Mesodermal cell (in vitro differentiated cells): Measurements from ENCODE around the gene NUP88.

Source experiments
- H3K27ac ChIP-seq: 2 replicates; pipeline ENCODE4 v1.7.0; 2013; ENCODE audit warnings: mild to moderate bottlenecking, low read depth, low read length, moderate library complexity; ENCODE audit not compliant: severe bottlenecking
- H3K36me3 ChIP-seq: 2 replicates; pipeline ENCODE4 v1.7.1; 2013; ENCODE audit warnings: mild to moderate bottlenecking, low read length, moderate library complexity; ENCODE audit not compliant: control insufficient read depth, insufficient read depth
- H3K4me1 ChIP-seq: one replicate; pipeline ENCODE4 v1.7.1; 2013; ENCODE audit warnings: mild to moderate bottlenecking, low read length; ENCODE audit not compliant: insufficient read depth, control insufficient read depth, poor library complexity, severe bottlenecking
- H3K4me3 ChIP-seq: 2 replicates; pipeline ENCODE4 v1.7.0; 2013; ENCODE audit warnings: low read length, control low read depth, mild to moderate bottlenecking; ENCODE audit not compliant: insufficient read depth, poor library complexity, severe bottlenecking; ENCODE audit errors: extremely low read depth
- H3K9me3 ChIP-seq: 2 replicates; pipeline ENCODE4 v1.7.1; 2013; ENCODE audit warnings: mild to moderate bottlenecking, low read length, moderate library complexity; ENCODE audit not compliant: control insufficient read depth
- WGBS, 2 experiments: methylation state at CpG; one replicate each; pipeline ENCODE4 v1.1.5; 2013; ENCODE audit warnings: missing lambda C conversion rate in 2 of 2; ENCODE audit not compliant: insufficient coverage in 2 of 2; 5-methylcytosine and 5-hydroxymethylcytosine counted together

NUP88 gene

DNA sequence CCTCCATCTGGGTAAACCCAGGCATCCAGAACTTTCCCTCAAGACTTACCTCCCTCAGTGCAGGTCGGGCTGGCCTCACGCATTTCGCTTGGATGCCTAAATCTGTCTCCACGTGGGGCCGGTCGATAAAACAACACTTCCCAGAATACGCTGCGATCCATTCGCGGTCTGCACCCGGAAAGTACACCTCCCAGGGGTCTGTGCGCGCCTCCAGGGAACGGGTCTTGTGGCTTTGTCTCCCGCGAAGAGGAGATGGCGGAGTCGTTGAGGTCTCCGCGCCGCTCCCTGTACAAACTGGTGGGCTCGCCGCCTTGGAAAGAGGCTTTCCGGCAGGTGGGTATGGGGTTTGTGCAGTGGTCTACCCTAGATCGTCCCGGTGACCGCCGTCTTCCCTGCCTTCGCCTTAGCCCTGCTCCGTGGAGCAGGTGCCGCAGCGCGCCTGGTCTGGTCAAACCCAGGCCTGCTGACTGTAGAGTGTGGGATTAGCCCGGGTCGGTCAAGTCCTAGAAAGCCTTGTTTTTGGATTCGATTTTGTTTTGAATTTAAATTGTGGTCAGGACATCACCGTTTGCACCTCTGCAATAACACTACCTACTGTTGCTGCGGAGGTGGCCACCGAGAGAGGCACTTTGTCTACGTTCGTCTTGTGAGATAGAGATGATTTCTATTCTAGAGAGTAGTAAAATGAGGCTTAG lies 644 bp upstream of the NUP88 start, which contains the start of gene RPAIN:
RPAIN (plus strand) TSS at position 224 of the 695 bp plus-strand sequence; CDS start at position 253, 29 bp downstream.
- Histone ChIP-seq H3K36me3 (peaks cover 62% of the 10 kb centered on the region), H3K27ac (peak within 1 kb of the TSS; percentile 83), H3K4me1 (peaks cover 12% of the 10 kb centered on the region), H3K9me3 (no peaks in the 10 kb centered on the region), H3K4me3 (peak within 1 kb of the TSS; percentile 87)
- WGBS, 2 experiments, result 0% methylated on average over 25 to 33 of the region's 41 CpGs

DNA sequence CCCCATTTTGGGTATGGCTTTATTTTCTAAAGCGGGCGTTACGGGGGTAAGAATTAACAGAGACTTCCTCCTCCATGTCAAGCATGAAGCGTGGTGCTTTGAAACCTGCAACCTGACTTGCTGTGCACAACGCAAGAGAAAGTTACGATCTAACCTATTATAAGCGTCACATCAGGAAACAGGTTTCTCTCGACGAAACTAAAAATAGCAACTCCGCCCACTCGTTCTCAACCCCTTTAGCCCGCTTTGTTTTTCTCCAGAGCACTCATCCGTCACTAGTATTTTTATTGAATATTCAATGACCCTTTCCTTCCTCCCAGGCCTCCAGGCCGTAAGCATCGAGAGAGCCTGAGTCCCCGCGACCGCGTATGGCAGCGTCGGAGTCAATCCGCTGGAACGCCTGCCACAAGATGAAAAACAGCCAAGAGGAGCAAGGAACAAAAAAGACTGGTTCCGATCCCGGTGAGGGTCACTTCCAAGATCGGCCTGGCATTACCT lies 555 bp downstream of the NUP88 start:
- WGBS, 2 experiments, result 0 to 1% methylated on average over 15 to 26 of the region's 26 CpGs
- Histone ChIP-seq H3K4me1 (peaks cover 15% of the 10 kb centered on the region), H3K36me3 (peaks cover 61% of the 10 kb centered on the region), H3K4me3 (peak overlapping the region; percentile 87), H3K9me3 (no peaks in the 10 kb centered on the region), H3K27ac (peak overlapping the region; percentile 83)

DNA sequence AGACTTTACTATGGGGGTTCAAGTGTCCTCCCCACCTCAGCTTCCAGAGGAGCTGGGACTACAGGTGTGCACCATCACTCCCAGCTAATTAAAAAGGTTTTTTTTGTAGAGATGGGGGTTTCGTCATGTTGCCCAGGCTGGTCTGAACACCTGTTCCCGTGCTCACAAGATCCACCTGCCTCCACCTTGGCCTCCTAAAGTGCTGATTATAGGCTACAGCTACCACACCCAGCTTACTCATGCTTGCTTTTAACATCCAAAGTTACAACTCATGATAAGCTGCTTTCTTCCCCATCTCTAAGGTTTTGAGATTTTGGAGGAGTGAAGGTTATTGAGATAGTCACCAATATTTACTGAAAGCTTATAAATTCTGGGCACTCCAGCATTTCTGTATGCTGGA lies 2.6 kb downstream of the NUP88 start:
- WGBS, 2 experiments, result 92% methylated on average over 2 of the region's 2 CpGs; no CpG with 5 or more reads in 1 of the 2 experiments
- Histone ChIP-seq H3K27ac (no peak overlapping the region), H3K36me3 (peaks cover 61% of the 10 kb centered on the region), H3K4me3 (no peak overlapping the region), H3K4me1 (peaks cover 11% of the 10 kb centered on the region), H3K9me3 (no peaks in the 10 kb centered on the region)

GRCh38 chr17:5413682-5414081 lies 5.8 kb downstream of the NUP88 start:
- peaks cover 7% of the 10 kb centered on the region for H3K4me1 ChIP-seq
- no peaks in the 10 kb centered on the region for H3K9me3 ChIP-seq
- peaks cover 79% of the 10 kb centered on the region for H3K36me3 ChIP-seq
- H3K27ac ChIP-seq, result no peak overlapping the region
- no peak overlapping the region for H3K4me3 ChIP-seq
- 93 to 97% methylated on average over 4 of the region's 4 CpGs for WGBS, 2 experiments

DNA sequence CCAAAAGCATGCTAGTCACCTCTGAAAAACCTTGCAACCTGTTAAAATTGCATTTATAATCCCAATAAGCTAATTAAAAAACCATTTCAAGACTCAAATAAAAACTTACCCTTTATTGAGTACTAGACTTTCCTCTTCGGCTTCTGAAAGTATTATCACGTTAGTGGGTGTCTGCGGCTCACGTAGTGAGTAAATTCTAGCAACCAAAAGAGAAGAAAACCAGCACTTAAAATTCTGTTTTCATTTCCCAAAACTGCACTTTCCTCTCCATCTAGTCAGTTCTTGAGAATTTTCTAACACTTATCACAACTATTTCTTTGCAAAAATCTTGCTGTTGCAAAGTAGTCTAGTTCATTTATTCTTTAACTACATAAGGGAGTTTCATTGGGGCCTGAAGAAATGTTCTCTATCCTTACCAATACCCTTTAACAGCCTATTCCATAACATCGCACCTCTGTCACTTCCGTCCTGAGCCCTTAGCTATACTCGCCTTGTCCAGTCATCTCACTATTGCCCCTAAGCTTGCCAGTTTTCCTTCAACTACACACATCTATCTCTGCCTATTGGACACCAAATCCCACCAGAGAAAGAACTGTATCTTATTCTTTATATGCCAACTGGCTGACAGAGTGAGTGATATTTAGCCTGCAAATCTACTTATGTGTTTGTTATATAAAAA lies 8.7 kb downstream of the NUP88 start:
- no peak overlapping the region for H3K27ac ChIP-seq
- WGBS, 2 experiments, result 97% methylated on average over 7 of the region's 7 CpGs
- no peak overlapping the region for H3K4me3 ChIP-seq
- H3K9me3 ChIP-seq, result no peaks in the 10 kb centered on the region
- H3K36me3 ChIP-seq, result peaks cover 92% of the 10 kb centered on the region
- H3K4me1 ChIP-seq, result peaks cover 3% of the 10 kb centered on the region

- WGBS, 2 experiments, result 67% methylated on average over 3 of the region's 5 CpGs; no CpG with 5 or more reads in 1 of the 2 experiments
- H3K9me3 ChIP-seq, result no peaks in the 10 kb centered on the region
- H3K4me1 ChIP-seq, result no peaks in the 10 kb centered on the region
- no peak overlapping the region for H3K27ac ChIP-seq
- peaks cover 93% of the 10 kb centered on the region for H3K36me3 ChIP-seq
- no peak overlapping the region for H3K4me3 ChIP-seq
Observed at GRCh38 chr17:5408186-5408585, 11.3 kb downstream of the NUP88 start.

DNA sequence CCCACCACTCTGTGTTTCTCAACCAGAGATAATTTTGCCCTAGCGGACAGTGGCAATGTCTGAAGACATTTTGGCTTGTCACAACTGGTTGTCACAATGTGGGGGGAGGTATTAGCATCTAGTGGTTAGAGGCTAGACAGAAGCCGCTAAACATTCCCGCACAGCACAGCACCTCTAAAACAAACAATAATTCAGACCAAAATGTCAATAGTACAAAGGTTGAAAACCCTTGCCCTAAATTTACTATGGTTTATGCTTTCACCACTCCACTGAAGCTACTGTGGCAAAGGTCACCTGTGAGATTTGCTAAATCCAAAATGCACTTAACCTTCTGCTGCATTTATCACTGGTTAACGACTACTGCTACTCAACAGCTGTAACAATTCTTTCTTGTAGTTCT lies 14.1 kb downstream of the NUP88 start:
- Histone ChIP-seq H3K36me3 (peaks cover 93% of the 10 kb centered on the region), H3K4me3 (no peak overlapping the region), H3K27ac (no peak overlapping the region), H3K9me3 (no peaks in the 10 kb centered on the region), H3K4me1 (no peaks in the 10 kb centered on the region)
- 100% methylated on average over 1 to 2 of the region's 4 CpGs for WGBS, 2 experiments

- Histone ChIP-seq H3K9me3 (no peaks in the 10 kb centered on the region), H3K27ac (no peak overlapping the region), H3K36me3 (peaks cover 78% of the 10 kb centered on the region), H3K4me1 (no peaks in the 10 kb centered on the region), H3K4me3 (no peak overlapping the region)
- 83% methylated on average over 1 of the region's 6 CpGs; no CpG with 5 or more reads in 1 of the 2 experiments for WGBS, 2 experiments
Observed at GRCh38 chr17:5399767-5400166, 19.7 kb downstream of the NUP88 start.

- Histone ChIP-seq H3K4me3 (no peak overlapping the region), H3K4me1 (no peaks in the 10 kb centered on the region), H3K9me3 (no peaks in the 10 kb centered on the region), H3K27ac (no peak overlapping the region), H3K36me3 (peaks cover 78% of the 10 kb centered on the region)
- WGBS, 2 experiments, result no CpG with 5 or more reads among the region's 2 CpGs
Observed at GRCh38 chr17:5396612-5397011, 22.9 kb downstream of the NUP88 start.

- no peak overlapping the region for H3K27ac ChIP-seq
- H3K4me1 ChIP-seq, result no peaks in the 10 kb centered on the region
- no peak overlapping the region for H3K4me3 ChIP-seq
- 82 to 97% methylated on average over 4 to 5 of the region's 5 CpGs for WGBS, 2 experiments
- H3K9me3 ChIP-seq, result no peaks in the 10 kb centered on the region
- peaks cover 87% of the 10 kb centered on the region for H3K36me3 ChIP-seq
Observed at GRCh38 chr17:5391678-5392077, 27.8 kb downstream of the NUP88 start.

DNA sequence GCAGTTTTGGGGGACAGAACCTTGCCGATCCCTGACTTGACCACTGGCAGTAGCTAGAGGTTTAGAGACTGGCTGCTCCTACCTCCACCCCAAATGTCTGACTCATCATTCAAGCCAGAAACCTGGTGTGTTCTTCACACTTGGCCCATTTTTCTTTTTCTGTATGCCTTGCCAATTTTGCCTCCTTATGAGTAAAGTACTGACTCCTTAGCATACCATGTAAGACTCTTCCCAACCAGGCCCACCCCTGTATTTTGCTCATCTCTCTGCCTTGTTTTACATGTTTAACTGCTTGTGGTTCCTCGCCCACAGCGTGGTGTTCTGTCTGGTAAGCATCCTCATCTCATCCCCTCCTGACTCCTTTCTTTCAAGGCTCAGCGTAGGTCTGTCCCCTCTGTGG lies 37.9 kb downstream of the NUP88 start:
- Histone ChIP-seq H3K27ac (no peak overlapping the region), H3K4me1 (no peaks in the 10 kb centered on the region), H3K9me3 (no peaks in the 10 kb centered on the region), H3K4me3 (no peak overlapping the region), H3K36me3 (peaks cover 98% of the 10 kb centered on the region)
- 96 to 98% methylated on average over 3 to 4 of the region's 4 CpGs for WGBS, 2 experiments
